ENCODE data around the gene TCF25.
"Not testable (repeated sequence)": the region's sequence is repeated elsewhere in the genome, so short reads cannot be mapped to it uniquely, and the experiment has no call there.

GRCh38 chr16:89823824-89824148, 49.6 kb upstream of the TCF25 start:
- TF ChIP-seq CTCF (IDR thresholded peaks at IDR 0.05; ENCODE audit: poor library complexity); EZH2phosphoT487 (IDR thresholded peaks at IDR 0.05; ENCODE audit: low read depth, severe bottlenecking, unreplicated experiment): not testable (repeated sequence)

Data from hepatocyte (in vitro differentiated cells).